Stimulated activated naive B cell treated with anti-CD40 and anti-IgM and Interleukin-4, amounts not matched to agents 10 μg/mL and 1 μg/mL and 100 μg/mL, for 72 hours (primary cell): ENCODE measurements around the gene SNX13.

Source experiments
- ATAC-seq, 2 donors: fragments of 150-1000 bp; cut with Tn5 transposase; replicated peaks; 2 replicates each; pipeline ENCODE4 v1.10.0; 2021; ENCODE audit warnings: moderate library complexity in 1 of 2
- DNase-seq: peaks from one replicate; pipeline ENCODE4 v3.0.0; 2021
- H3K27ac Mint-ChIP-seq: one replicate; pipeline ENCODE4 v1.8.0; 2022; ENCODE audit warnings: mild to moderate bottlenecking, mixed read lengths
- H3K27me3 Mint-ChIP-seq, 2 donors: one replicate each; pipeline ENCODE4 v1.8.0; 2022; ENCODE audit warnings: mixed read lengths in 2 of 2
- H3K36me3 Mint-ChIP-seq, 2 donors: one replicate each; pipeline ENCODE4 v1.8.0; 2022; ENCODE audit warnings: mixed read lengths in 2 of 2, mild to moderate bottlenecking in 1 of 2
- H3K4me1 Mint-ChIP-seq, 2 donors: one replicate each; pipeline ENCODE4 v1.8.0; 2022; ENCODE audit warnings: mixed read lengths in 2 of 2, mild to moderate bottlenecking in 1 of 2
- H3K4me3 Mint-ChIP-seq, 2 donors: one replicate each; pipeline ENCODE4 v1.8.0; 2022; ENCODE audit warnings: mild to moderate bottlenecking in 2 of 2, mixed read lengths in 2 of 2, moderate library complexity in 1 of 2
- H3K9me3 Mint-ChIP-seq, 2 donors: one replicate each; pipeline ENCODE4 v1.8.0; 2022; ENCODE audit warnings: mixed read lengths in 2 of 2, mild to moderate bottlenecking in 1 of 2

SNX13 gene

DNA sequence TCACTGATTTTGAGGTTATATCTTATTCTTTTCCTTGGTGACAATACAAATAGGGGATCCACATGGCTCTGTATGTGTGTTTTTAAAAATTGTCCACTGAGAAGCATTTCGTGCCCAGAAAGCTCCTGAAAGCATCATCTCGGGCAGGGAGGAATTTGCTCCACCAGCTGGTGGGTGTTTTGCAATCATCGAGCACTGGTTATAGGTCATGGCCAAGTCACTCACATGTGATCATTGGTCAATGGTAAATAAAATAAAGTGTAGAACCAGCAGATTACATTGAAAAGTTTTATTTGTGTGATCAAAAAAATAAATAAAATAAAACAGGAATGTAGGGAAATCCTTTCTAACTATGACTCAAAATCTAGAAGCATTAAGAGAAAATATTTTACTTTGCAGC, 23.0 kb upstream of the SNX13 start:
- Mint-ChIP-seq H3K9me3 (peaks cover 0 to 1% of the 10 kb centered on the region in 2 donors), H3K27ac (no peak overlapping the region), H3K4me1 (no peaks in the 10 kb centered on the region), H3K4me3 (no peak overlapping the region), H3K27me3 (peaks cover 12 to 16% of the 10 kb centered on the region in 2 donors), H3K36me3 (no peaks in the 10 kb centered on the region)
- DNase-seq (no peak), ATAC-seq (no peak)

- Mint-ChIP-seq H3K4me3 (no peak overlapping the region), H3K36me3 (no peaks in the 10 kb centered on the region), H3K27ac (no peak overlapping the region), H3K9me3 (peaks cover 0 to 1% of the 10 kb centered on the region in 2 donors), H3K27me3 (peaks cover 12 to 17% of the 10 kb centered on the region in 2 donors), H3K4me1 (no peaks in the 10 kb centered on the region)
- ATAC-seq, result no peak
- DNase-seq, result no peak
Measured at GRCh38 chr7:17962652-17963051, 22.4 kb upstream of the SNX13 start.

GRCh38 chr7:17957871-17958270, 17.6 kb upstream of the SNX13 start:
- Mint-ChIP-seq H3K36me3 (no peaks in the 10 kb centered on the region), H3K4me3 (no peak overlapping the region), H3K9me3 (peaks cover 0 to 1% of the 10 kb centered on the region in 2 donors), H3K27ac (no peak overlapping the region), H3K4me1 (no peaks in the 10 kb centered on the region), H3K27me3 (peaks cover 6 to 10% of the 10 kb centered on the region in 2 donors)
- no peak for ATAC-seq
- DNase-seq, result no peak

- DNase-seq, result peak; percentile 1
- peak; percentile 90 to 98 for ATAC-seq
- H3K27me3 Mint-ChIP-seq, result no peaks in the 10 kb centered on the region
- peak overlapping the region in 1 of 2 donors; percentile 29 for H3K4me3 Mint-ChIP-seq
- H3K4me1 Mint-ChIP-seq, result peaks cover 5 to 12% of the 10 kb centered on the region in 2 donors
- H3K9me3 Mint-ChIP-seq, result no peaks in the 10 kb centered on the region
- no peak overlapping the region for H3K27ac Mint-ChIP-seq
- H3K36me3 Mint-ChIP-seq, result no peaks in the 10 kb centered on the region
Measured at GRCh38 chr7:17952387-17952786, 12.1 kb upstream of the SNX13 start.

DNA sequence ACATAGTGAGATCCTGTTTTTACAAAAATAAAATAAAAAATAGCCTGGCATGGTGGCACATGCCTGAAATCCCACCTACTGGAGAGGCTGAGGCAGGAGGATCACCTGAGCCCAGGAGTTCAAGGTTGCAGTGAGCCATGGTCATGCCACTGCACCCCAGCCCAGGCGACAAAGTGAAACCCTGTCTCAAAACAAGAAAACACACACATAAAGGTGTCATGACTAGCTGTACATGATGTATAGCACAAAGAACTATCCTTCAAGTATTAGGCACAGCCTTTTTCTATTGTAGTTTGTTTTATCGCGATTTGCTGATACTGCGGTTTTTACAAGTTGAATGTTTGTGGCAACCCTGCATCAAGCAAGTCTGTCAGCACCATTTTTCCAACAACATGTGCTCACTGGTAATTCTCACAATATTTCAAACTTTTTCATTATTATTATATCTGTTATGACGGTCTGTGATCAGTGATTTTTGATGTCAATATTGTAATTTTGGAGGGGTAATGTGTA, 11.5 kb upstream of the SNX13 start:
- ATAC-seq, result no peak
- Mint-ChIP-seq H3K4me3 (no peak overlapping the region), H3K9me3 (no peaks in the 10 kb centered on the region), H3K36me3 (no peaks in the 10 kb centered on the region), H3K27ac (no peak overlapping the region), H3K27me3 (no peaks in the 10 kb centered on the region), H3K4me1 (peaks cover 6 to 15% of the 10 kb centered on the region in 2 donors)
- DNase-seq, result no peak

DNA sequence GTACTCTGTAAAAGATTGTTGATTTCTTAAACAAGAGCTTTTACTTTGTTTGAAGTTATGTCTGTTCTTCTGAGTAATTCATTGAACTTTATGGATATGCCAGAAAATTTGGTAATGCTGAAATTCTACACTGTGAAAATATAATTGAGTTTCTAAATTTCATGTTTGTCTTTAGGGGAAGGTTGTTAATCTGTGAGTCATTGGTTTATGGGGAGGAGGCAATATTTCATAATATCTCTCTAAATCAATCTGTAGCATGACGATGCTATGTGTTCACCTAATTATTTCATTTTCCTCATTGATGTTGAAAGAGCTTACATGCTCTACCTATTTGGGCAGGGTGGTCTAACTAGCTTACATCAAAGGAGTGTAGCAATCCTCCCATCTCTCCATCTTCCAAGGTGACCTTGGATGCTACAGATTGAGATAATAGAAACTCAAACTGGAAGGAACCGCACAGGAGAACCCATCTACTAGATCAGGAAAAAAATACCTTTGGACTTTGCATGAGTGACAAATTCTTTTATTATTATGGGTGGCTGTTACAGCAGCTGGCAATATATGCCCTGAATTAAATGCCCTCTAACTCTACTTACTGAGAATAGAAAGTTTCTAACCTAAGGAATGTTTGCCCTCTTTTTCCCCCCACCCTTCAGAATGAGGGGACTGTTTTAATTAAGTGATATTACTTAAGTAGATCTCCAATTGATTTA, 8.4 kb upstream of the SNX13 start:
- Mint-ChIP-seq H3K36me3 (no peaks in the 10 kb centered on the region), H3K4me1 (peaks cover 6 to 15% of the 10 kb centered on the region in 2 donors), H3K4me3 (no peak overlapping the region), H3K27ac (no peak overlapping the region), H3K27me3 (no peaks in the 10 kb centered on the region), H3K9me3 (no peaks in the 10 kb centered on the region)
- ATAC-seq, result no peak
- DNase-seq, result no peak

DNA sequence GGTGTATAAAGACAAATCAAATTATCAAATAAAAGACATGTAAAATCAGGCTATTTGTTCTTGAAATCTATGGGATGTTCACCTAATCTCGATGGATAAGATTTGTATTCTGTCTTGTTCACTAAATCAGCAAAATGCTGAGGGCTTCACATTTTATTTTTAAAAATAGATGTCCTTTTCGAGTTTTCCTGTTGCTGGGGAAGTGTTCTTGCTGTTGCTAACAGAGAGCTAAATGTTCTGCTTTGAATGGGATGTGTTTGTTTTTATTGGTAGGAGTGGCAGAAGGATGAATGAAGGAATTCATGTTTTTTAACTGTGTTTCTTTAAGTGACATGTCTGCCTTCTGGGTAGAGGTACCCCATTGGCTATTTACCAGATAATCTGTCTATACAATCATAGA, 7.3 kb upstream of the SNX13 start:
- Mint-ChIP-seq H3K9me3 (no peaks in the 10 kb centered on the region), H3K4me3 (no peak overlapping the region), H3K27ac (no peak overlapping the region), H3K36me3 (peaks cover 3 to 4% of the 10 kb centered on the region in 2 donors), H3K27me3 (no peaks in the 10 kb centered on the region), H3K4me1 (peaks cover 6 to 15% of the 10 kb centered on the region in 2 donors)
- DNase-seq, result no peak
- no peak for ATAC-seq

DNA sequence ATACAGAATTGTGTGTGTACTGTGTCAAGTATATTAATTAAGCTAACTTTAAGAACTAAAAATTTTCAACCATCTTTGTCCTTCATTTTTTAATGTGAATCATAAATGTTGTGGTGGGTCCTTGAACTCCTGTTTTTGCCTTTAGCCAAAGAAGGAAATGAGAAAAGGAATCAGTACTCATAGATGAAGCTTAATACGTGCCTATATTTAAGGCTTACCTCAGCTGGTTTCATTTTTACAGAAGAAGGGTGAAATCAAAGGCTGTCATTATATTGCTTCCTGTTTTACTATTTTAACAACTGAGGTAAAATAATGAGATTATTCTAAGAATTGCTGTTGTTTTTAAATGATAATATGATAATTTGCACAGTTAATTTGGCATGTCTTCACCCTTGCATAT, 6.3 kb upstream of the SNX13 start:
- Mint-ChIP-seq H3K4me1 (peaks cover 6 to 9% of the 10 kb centered on the region in 2 donors), H3K4me3 (no peak overlapping the region), H3K36me3 (peaks cover 3 to 4% of the 10 kb centered on the region in 2 donors), H3K27me3 (no peaks in the 10 kb centered on the region), H3K27ac (no peak overlapping the region), H3K9me3 (no peaks in the 10 kb centered on the region)
- ATAC-seq, result peak; percentile 88 to 97
- no peak for DNase-seq

GRCh38 chr7:17944720-17945119, 4.4 kb upstream of the SNX13 start:
- H3K27me3 Mint-ChIP-seq, result no peaks in the 10 kb centered on the region
- no peak overlapping the region for H3K4me3 Mint-ChIP-seq
- no peak for DNase-seq
- no peak overlapping the region for H3K27ac Mint-ChIP-seq
- H3K4me1 Mint-ChIP-seq, result peaks cover 8 to 10% of the 10 kb centered on the region in 2 donors
- peaks cover 5 to 6% of the 10 kb centered on the region in 2 donors for H3K36me3 Mint-ChIP-seq
- H3K9me3 Mint-ChIP-seq, result no peaks in the 10 kb centered on the region
- no peak for ATAC-seq

DNA sequence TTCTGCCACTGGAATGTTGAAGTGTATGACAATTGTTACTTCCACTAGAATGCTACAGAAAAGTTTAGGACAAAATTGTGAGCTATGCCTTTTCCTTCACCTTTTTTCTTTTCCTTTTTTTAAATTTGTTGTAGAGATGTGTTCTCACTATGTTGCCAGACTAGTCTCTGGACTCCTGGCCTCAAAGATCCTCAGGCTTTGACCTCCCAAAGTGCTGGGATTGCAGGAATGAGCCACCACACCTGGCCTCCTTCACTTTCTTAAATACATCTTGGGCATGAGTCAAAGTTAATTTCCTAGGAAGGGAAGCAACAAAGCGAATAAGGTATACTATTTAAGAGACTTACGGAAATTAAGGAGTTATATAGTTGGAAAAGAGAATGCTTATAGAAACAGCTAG, 2.7 kb upstream of the SNX13 start:
- Mint-ChIP-seq H3K4me1 (peaks cover 10 to 25% of the 10 kb centered on the region in 2 donors), H3K27me3 (no peaks in the 10 kb centered on the region), H3K36me3 (peaks cover 5 to 8% of the 10 kb centered on the region in 2 donors), H3K4me3 (no peak overlapping the region), H3K9me3 (no peaks in the 10 kb centered on the region), H3K27ac (no peak overlapping the region)
- DNase-seq (no peak), ATAC-seq (no peak)

DNA sequence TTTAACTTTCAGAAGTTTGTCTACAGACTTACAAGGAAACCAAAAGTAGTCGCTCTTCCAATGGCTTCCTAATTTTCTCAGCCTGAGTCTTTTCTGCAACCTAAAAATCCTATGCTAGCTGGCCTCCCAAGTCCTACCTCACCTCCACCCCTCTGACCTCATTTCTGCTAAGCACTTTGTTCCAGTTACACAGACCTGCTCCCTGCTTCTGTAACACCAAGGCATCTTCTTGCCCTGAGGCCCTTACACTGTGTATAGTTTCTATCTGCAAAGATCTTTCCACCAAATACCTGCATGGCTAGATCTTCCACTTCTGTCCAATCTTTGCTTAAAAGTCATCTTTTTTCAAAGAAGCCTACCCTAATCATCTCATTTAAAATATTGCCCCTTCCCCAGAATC, 1.9 kb upstream of the SNX13 start:
- Mint-ChIP-seq H3K9me3 (no peaks in the 10 kb centered on the region), H3K27me3 (no peaks in the 10 kb centered on the region), H3K4me3 (no peak overlapping the region), H3K36me3 (peaks cover 5 to 8% of the 10 kb centered on the region in 2 donors), H3K4me1 (peaks cover 10 to 25% of the 10 kb centered on the region in 2 donors), H3K27ac (no peak overlapping the region)
- no peak for ATAC-seq
- DNase-seq, result no peak

GRCh38 chr7:17940951-17941431, 697 bp upstream of the SNX13 start:
- DNase-seq (no peak), ATAC-seq (no peak)
- Mint-ChIP-seq H3K27me3 (no peaks in the 10 kb centered on the region), H3K27ac (peak overlapping the region; percentile 100), H3K36me3 (peaks cover 8 to 11% of the 10 kb centered on the region in 2 donors), H3K4me1 (peaks cover 12 to 31% of the 10 kb centered on the region in 2 donors), H3K9me3 (no peaks in the 10 kb centered on the region), H3K4me3 (peak overlapping the region; percentile 98 to 99)

DNA sequence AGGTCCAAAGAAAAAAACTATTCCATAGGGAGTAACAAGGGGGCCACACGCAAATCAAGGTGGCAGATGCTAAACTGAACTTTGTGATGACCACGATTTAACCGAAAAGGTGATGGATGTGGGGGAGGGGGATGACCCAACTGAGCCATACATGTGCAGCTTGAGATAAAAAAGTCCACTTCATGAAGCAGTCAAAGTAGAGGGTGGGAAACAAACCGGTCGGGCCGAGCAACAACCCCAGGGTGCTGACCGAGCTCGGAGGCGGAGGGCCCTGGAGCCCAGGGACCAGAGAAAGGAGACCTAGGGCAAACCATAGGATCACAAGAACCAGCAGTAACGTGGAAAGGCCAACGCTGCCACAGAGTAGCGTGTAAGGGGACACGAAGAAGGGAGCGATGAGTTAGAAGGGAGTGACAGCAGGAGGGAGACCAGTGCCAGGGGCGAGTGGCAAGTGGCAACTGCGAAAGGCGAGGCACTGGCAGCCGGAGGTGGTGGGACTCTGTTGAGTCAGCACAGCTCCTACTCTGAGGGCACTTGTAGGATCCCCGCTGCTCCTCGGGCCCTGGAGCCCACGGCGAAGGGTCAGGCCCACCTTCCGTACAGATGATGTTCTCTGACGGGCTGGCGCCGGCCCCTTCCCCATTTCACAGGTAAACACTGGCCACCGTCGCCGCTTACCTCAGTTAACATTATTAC, 540 bp downstream of the SNX13 start:
- H3K9me3 Mint-ChIP-seq, result no peaks in the 10 kb centered on the region
- H3K4me3 Mint-ChIP-seq, result peak overlapping the region; percentile 98 to 99
- peaks cover 17 to 37% of the 10 kb centered on the region in 2 donors for H3K4me1 Mint-ChIP-seq
- no peaks in the 10 kb centered on the region for H3K27me3 Mint-ChIP-seq
- DNase-seq (peak; percentile 47), ATAC-seq (peak; percentile 63 to 64)
- H3K27ac Mint-ChIP-seq, result peak overlapping the region; percentile 100
- peaks cover 10 to 17% of the 10 kb centered on the region in 2 donors for H3K36me3 Mint-ChIP-seq

DNA sequence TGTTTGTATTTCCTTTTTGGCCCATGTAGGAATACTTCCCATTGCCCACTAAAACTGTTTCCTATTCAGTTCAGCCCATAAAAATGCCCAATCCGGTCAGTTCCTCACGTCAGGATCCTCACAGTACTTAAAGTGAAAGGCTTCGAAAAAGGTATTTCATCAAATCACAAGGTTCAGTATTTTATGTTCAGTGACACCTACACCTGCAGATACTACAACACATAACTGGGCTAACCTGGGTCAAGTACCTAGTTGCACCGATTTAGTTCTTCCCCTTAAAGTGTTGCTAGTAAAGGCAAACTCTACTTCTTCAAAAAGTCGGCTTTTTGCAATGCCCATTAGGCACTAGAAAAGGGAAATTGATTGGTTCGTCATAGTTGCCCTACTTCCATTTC, 1.1 kb downstream of the SNX13 start:
- ATAC-seq (no peak), DNase-seq (no peak)
- peak overlapping the region; percentile 100 for H3K27ac Mint-ChIP-seq
- H3K36me3 Mint-ChIP-seq, result peaks cover 10 to 21% of the 10 kb centered on the region in 2 donors
- H3K9me3 Mint-ChIP-seq, result no peaks in the 10 kb centered on the region
- H3K4me3 Mint-ChIP-seq, result peak overlapping the region; percentile 98 to 99
- H3K4me1 Mint-ChIP-seq, result peaks cover 21 to 43% of the 10 kb centered on the region in 2 donors
- no peaks in the 10 kb centered on the region for H3K27me3 Mint-ChIP-seq
